Measurements from ENCODE around the gene C1orf232. TPM values are rescaled to one million over a fixed set of nuclear protein-coding genes. Genes with fewer than 3 reads are reported as not detected.

Gene C1orf232
- total RNA-seq, 1 experiment from 2014 or later: not detected

GRCh38 chr1:26188477-26188876, 19.7 kb upstream of the C1orf232 start:
- H3K27me3 ChIP-seq (ENCODE audit: insufficient read depth, low read length): no peaks in the 10 kb centered on the region
- no peak for TF ChIP-seq MAX (IDR thresholded peaks at IDR 0.05)
- TF ChIP-seq TCF7L2 (IDR thresholded peaks at IDR 0.05; ENCODE audit: borderline replicate concordance, extremely low read depth, insufficient read depth, insufficient read length): no peak
- TF ChIP-seq EZH2 (IDR thresholded peaks at IDR 0.05): no peak
- TF ChIP-seq JUND (IDR thresholded peaks at IDR 0.05): no peak
- no peak for TF ChIP-seq SIN3A (IDR thresholded peaks at IDR 0.05; ENCODE audit: low read depth)
- TF ChIP-seq, protein P1, sequence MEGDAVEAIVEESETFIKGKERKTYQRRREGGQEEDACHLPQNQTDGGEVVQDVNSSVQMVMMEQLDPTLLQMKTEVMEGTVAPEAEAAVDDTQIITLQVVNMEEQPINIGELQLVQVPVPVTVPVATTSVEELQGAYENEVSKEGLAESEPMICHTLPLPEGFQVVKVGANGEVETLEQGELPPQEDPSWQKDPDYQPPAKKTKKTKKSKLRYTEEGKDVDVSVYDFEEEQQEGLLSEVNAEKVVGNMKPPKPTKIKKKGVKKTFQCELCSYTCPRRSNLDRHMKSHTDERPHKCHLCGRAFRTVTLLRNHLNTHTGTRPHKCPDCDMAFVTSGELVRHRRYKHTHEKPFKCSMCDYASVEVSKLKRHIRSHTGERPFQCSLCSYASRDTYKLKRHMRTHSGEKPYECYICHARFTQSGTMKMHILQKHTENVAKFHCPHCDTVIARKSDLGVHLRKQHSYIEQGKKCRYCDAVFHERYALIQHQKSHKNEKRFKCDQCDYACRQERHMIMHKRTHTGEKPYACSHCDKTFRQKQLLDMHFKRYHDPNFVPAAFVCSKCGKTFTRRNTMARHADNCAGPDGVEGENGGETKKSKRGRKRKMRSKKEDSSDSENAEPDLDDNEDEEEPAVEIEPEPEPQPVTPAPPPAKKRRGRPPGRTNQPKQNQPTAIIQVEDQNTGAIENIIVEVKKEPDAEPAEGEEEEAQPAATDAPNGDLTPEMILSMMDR (IDR thresholded peaks at IDR 0.05 in 2 of 3, conservative IDR thresholded peaks at IDR 0.05 in 1 of 3; ENCODE audit: borderline replicate concordance in 1 of 3, insufficient read depth in 1 of 3, low read depth in 2 of 3, low read length in 2 of 3): no peak
- no peak for TF ChIP-seq RAD21 (IDR thresholded peaks at IDR 0.05; ENCODE audit: low read depth)
- no peak for TF ChIP-seq CEBPB (IDR thresholded peaks at IDR 0.05; ENCODE audit: low read depth)
- TF ChIP-seq SRF (IDR thresholded peaks at IDR 0.05; ENCODE audit: low read depth): no peak
- TF ChIP-seq YY1 (IDR thresholded peaks at IDR 0.05; ENCODE audit: extremely low read depth, insufficient replicate concordance, low read depth, low read length): no peak
- no peak for TF ChIP-seq ZNF274 (IDR thresholded peaks at IDR 0.05; ENCODE audit: low read depth, low read length)
- TF ChIP-seq, protein P2, sequence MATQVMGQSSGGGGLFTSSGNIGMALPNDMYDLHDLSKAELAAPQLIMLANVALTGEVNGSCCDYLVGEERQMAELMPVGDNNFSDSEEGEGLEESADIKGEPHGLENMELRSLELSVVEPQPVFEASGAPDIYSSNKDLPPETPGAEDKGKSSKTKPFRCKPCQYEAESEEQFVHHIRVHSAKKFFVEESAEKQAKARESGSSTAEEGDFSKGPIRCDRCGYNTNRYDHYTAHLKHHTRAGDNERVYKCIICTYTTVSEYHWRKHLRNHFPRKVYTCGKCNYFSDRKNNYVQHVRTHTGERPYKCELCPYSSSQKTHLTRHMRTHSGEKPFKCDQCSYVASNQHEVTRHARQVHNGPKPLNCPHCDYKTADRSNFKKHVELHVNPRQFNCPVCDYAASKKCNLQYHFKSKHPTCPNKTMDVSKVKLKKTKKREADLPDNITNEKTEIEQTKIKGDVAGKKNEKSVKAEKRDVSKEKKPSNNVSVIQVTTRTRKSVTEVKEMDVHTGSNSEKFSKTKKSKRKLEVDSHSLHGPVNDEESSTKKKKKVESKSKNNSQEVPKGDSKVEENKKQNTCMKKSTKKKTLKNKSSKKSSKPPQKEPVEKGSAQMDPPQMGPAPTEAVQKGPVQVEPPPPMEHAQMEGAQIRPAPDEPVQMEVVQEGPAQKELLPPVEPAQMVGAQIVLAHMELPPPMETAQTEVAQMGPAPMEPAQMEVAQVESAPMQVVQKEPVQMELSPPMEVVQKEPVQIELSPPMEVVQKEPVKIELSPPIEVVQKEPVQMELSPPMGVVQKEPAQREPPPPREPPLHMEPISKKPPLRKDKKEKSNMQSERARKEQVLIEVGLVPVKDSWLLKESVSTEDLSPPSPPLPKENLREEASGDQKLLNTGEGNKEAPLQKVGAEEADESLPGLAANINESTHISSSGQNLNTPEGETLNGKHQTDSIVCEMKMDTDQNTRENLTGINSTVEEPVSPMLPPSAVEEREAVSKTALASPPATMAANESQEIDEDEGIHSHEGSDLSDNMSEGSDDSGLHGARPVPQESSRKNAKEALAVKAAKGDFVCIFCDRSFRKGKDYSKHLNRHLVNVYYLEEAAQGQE (IDR thresholded peaks at IDR 0.05; ENCODE audit: low read depth): no peak
- no peak for TF ChIP-seq POLR2A (IDR thresholded peaks at IDR 0.05; ENCODE audit: borderline replicate concordance, extremely low read depth, insufficient read depth, insufficient read length)
- no peak for TF ChIP-seq ELF1 (IDR thresholded peaks at IDR 0.05; ENCODE audit: borderline replicate concordance, low read depth)
- no peak for TF ChIP-seq EZH2phosphoT487 (IDR thresholded peaks at IDR 0.05; ENCODE audit: borderline replicate concordance)
- no peak for TF ChIP-seq EGR1 (IDR thresholded peaks at IDR 0.05; ENCODE audit: low read depth)
- no peak for TF ChIP-seq ATF3 (IDR thresholded peaks at IDR 0.05)
- TF ChIP-seq, protein P3, sequence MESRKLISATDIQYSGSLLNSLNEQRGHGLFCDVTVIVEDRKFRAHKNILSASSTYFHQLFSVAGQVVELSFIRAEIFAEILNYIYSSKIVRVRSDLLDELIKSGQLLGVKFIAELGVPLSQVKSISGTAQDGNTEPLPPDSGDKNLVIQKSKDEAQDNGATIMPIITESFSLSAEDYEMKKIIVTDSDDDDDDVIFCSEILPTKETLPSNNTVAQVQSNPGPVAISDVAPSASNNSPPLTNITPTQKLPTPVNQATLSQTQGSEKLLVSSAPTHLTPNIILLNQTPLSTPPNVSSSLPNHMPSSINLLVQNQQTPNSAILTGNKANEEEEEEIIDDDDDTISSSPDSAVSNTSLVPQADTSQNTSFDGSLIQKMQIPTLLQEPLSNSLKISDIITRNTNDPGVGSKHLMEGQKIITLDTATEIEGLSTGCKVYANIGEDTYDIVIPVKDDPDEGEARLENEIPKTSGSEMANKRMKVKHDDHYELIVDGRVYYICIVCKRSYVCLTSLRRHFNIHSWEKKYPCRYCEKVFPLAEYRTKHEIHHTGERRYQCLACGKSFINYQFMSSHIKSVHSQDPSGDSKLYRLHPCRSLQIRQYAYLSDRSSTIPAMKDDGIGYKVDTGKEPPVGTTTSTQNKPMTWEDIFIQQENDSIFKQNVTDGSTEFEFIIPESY (IDR thresholded peaks at IDR 0.05; ENCODE audit: extremely low read depth, insufficient replicate concordance, low read length): no peak
- no peak for TF ChIP-seq CBX3 (IDR thresholded peaks at IDR 0.05; ENCODE audit: low read depth)
- no peaks in the 10 kb centered on the region for H3K9me2 ChIP-seq (ENCODE audit: insufficient read depth)
- no TSS peak for BruUV-seq (replicated peaks)
- DNase-seq (ENCODE audit: low read depth, low spot score): no peak
- H3K27ac ChIP-seq (ENCODE audit: low read depth, low read length): no peak overlapping the region
- no peak for ATAC-seq
- intact Hi-C loops (cut with micrococcal nuclease): no loop called here
- no peak overlapping the region for H3K4me2 ChIP-seq (ENCODE audit: low read length)
- H3K4me3 ChIP-seq (replicated peaks in 1 of 2; ENCODE audit: low read depth in 1 of 2, low read length in 2 of 2): no peak overlapping the region
- POLR2A ChIA-PET: no interaction called here
- no peaks in the 10 kb centered on the region for H3K4me1 ChIP-seq (ENCODE audit: control insufficient read depth in 1 of 2, insufficient read depth in 2 of 2, low read length in 2 of 2)
- H3K79me2 ChIP-seq (ENCODE audit: insufficient read depth, low read length): no peaks in the 10 kb centered on the region
- RAD21 ChIA-PET (ENCODE audit: low non-redundant PET in 1 of 2, low total read pairs in 2 of 2, uncharacterized antibody in 2 of 2, unreplicated experiment in 2 of 2): no interaction called here
- no peak overlapping the region for H2AFZ ChIP-seq (ENCODE audit: low read depth, low read length, poor library complexity, severe bottlenecking)
- no peaks in the 10 kb centered on the region for H3K9me3 ChIP-seq (ENCODE audit: control insufficient read depth in 1 of 2, insufficient read depth in 1 of 2, low read depth in 1 of 2, low read length in 2 of 2)
- no peaks in the 10 kb centered on the region for H4K20me1 ChIP-seq (ENCODE audit: insufficient read depth)
- no peak overlapping the region for H3K9ac ChIP-seq (ENCODE audit: low read length)
- CTCF ChIA-PET: interaction anchor here (2.6 kb wide), 2 partner anchors 11 to 45 kb away, joined by 13 to 16 read pairs; partner anchors contain the start of genes CEP85 and CNKSR1
- no peaks in the 10 kb centered on the region; a peak in 1 of 4 replicates for H3K36me3 ChIP-seq (ENCODE audit: control insufficient read depth in 1 of 2, insufficient read depth in 2 of 2, low read length in 2 of 2)
